Mucosa of descending colon (tissue), 3 donors: ENCODE data around the gene SULT1E1. TPM values are rescaled to one million over a fixed set of nuclear protein-coding genes. Genes with fewer than 3 reads are reported as not detected.

Experiments used
- ATAC-seq: fragments of 200-7000 bp; cut with Tn5 transposase; one replicate; pipeline ENCODE4 v1.9.1; 2020; ENCODE audit warnings: mild to moderate bottlenecking, moderate library complexity
- DNase-seq, 3 donors: peaks; one replicate each; pipeline ENCODE4 v3.0.0-alpha.2; 2020
- H3K36me3 ChIP-seq: fragments of 200-600 bp; one replicate; pipeline ENCODE4 v1.8.0; 2021; ENCODE audit warnings: low read depth, mild to moderate bottlenecking
- H3K4me1 ChIP-seq: fragments of 200-600 bp; one replicate; pipeline ENCODE4 v1.8.0; 2021; ENCODE audit warnings: low read depth, mild to moderate bottlenecking
- H3K4me3 ChIP-seq: fragments of 200-600 bp; one replicate; pipeline ENCODE4 v1.8.0; 2021; ENCODE audit warnings: mild to moderate bottlenecking
- H3K9me3 ChIP-seq: fragments of 200-600 bp; one replicate; pipeline ENCODE4 v1.8.0; 2021; ENCODE audit warnings: mild to moderate bottlenecking
- CTCF ChIP-seq: fragments of 200-600 bp; IDR thresholded peaks from one replicate; pipeline ENCODE4 v1.8.0; 2022; ENCODE audit warnings: antibody characterized with exemption, mild to moderate bottlenecking
- intact Hi-C, 2 donors: fragments of 100-400 bp; cut with DNase I in 1 of 2; cut with micrococcal nuclease in 1 of 2; formaldehyde crosslinking; loops; one replicate each; pipeline versions ENCODE4 v1.11.0 to v1.11.1; 2022; cut with DNase I, micrococcal nuclease
- total RNA-seq, 3 donors: library from RNA; stranded (reverse); fragmentation: NEBNext Ultra II Directional in 2 of 3; extraction: Animal tissue kit (Norgen Biotek cat#: 25700) in 2 of 3; gene quantifications; one replicate each; pipeline versions ENCODE4 v1.2.1 to v1.2.4, GENCODE V29; 2021 to 2023
- donor health status: DM: no; HTN: no; CAD: no; lungs with moderate emphysema.
- donor health status: DM: no; HTN: no; CAD: no.
- donor health status: DM: no; HTN: yes; CAD: no.

The SULT1E1 gene
- total RNA-seq, 3 donors from 2014 or later = 0.26 TPM; not detected in 2

GRCh38 chr4:69843932-69844331 lies 16.0 kb downstream of the SULT1E1 start:
- Histone ChIP-seq H3K4me3 (no peak overlapping the region), H3K36me3 (no peaks in the 10 kb centered on the region), H3K9me3 (no peaks in the 10 kb centered on the region), H3K4me1 (no peaks in the 10 kb centered on the region)
- DNase-seq (no peak), ATAC-seq (no peak)
- TF ChIP-seq CTCF = no peak
- intact Hi-C loops = no loop called here

- H3K36me3 ChIP-seq = no peaks in the 10 kb centered on the region
- intact Hi-C loops = no loop called here
- H3K4me1 ChIP-seq = no peaks in the 10 kb centered on the region
- H3K9me3 ChIP-seq = no peaks in the 10 kb centered on the region
- no peak overlapping the region for H3K4me3 ChIP-seq
- TF ChIP-seq CTCF = no peak
- ATAC-seq = no peak
- DNase-seq = no peak
Measured at GRCh38 chr4:69843301-69843700, 16.6 kb downstream of the SULT1E1 start.

- ATAC-seq (no peak), DNase-seq (no peak)
- Histone ChIP-seq H3K9me3 (no peaks in the 10 kb centered on the region), H3K36me3 (no peaks in the 10 kb centered on the region), H3K4me3 (no peak overlapping the region), H3K4me1 (no peaks in the 10 kb centered on the region)
- no peak for TF ChIP-seq CTCF
- intact Hi-C loops = no loop called here
Measured at GRCh38 chr4:69838977-69839376, 21.0 kb downstream of the SULT1E1 start.

- DNase-seq (no peak), ATAC-seq (no peak)
- Histone ChIP-seq H3K9me3 (no peaks in the 10 kb centered on the region), H3K4me1 (peaks cover 9% of the 10 kb centered on the region), H3K4me3 (no peak overlapping the region), H3K36me3 (no peaks in the 10 kb centered on the region)
- no peak for TF ChIP-seq CTCF
- intact Hi-C loops = no loop called here
Measured at GRCh38 chr4:69836287-69836686, 23.7 kb downstream of the SULT1E1 start.

- intact Hi-C loops = no loop called here
- Histone ChIP-seq H3K36me3 (no peaks in the 10 kb centered on the region), H3K4me1 (peaks cover 9% of the 10 kb centered on the region), H3K4me3 (no peak overlapping the region), H3K9me3 (no peaks in the 10 kb centered on the region)
- no peak for ATAC-seq
- no peak for TF ChIP-seq CTCF
- no peak for DNase-seq
Measured at GRCh38 chr4:69835766-69836165, 24.2 kb downstream of the SULT1E1 start.

- Histone ChIP-seq H3K36me3 (no peaks in the 10 kb centered on the region), H3K4me1 (peaks cover 13% of the 10 kb centered on the region), H3K9me3 (no peaks in the 10 kb centered on the region), H3K4me3 (no peak overlapping the region)
- ATAC-seq (no peak), DNase-seq (no peak)
- TF ChIP-seq CTCF = no peak
- intact Hi-C loops = no loop called here
Measured at GRCh38 chr4:69833251-69833650, 26.7 kb downstream of the SULT1E1 start.
